ENCODE measurements around the gene TGFBI. TPM values are rescaled to one million over a fixed set of nuclear protein-coding genes. Genes with fewer than 3 reads are reported as not detected.

Gene TGFBI
- polyA plus RNA-seq: 10 to 100 TPM in 2 of 3 donors, 1 to 10 TPM in 1; 2.2 to 13.3 (median 10.9) TPM

GRCh38 chr5:136028782-136029742, at the start of gene TGFBI:
Gene TGFBI, plus strand, starts transcription at chr5:136028988. Its CDS starts 68 bp downstream, at chr5:136029056.
- Mint-ChIP-seq H3K36me3 (no peaks in the 10 kb centered on the region), H3K27me3 (ENCODE audit: low read depth in 3 of 3) (peaks cover 0 to 7% (median 4%) of the 10 kb centered on the region in 3 donors), H3K9me3 (no peaks in the 10 kb centered on the region), H3K27ac (no peak within 1 kb of the TSS), H3K4me3 (peak within 1 kb of the TSS in 1 of 5 donors; percentile 34), H3K4me1 (peaks cover under 1 to 1% of the 10 kb centered on the region in 2 donors)
- peak in 2 of 3 donors; percentile 5 to 7 for DNase-seq

- H3K4me1 Mint-ChIP-seq: no peaks in the 10 kb centered on the region
- H3K9me3 Mint-ChIP-seq: peaks cover 0 to 8% (median 0%) of the 10 kb centered on the region in 6 donors
- H3K27ac Mint-ChIP-seq: no peak overlapping the region
- H3K27me3 Mint-ChIP-seq (ENCODE audit: low read depth in 3 of 3): peaks cover 1 to 18% (median 9%) of the 10 kb centered on the region in 3 donors
- no peak for DNase-seq
- no peak overlapping the region for H3K4me3 Mint-ChIP-seq
- no peaks in the 10 kb centered on the region for H3K36me3 Mint-ChIP-seq
Observed at GRCh38 chr5:135978993-135979392, 49.8 kb upstream of the TGFBI start.

GRCh38 chr5:135979510-135979909, 49.3 kb upstream of the TGFBI start:
- Mint-ChIP-seq H3K4me1 (no peaks in the 10 kb centered on the region), H3K36me3 (no peaks in the 10 kb centered on the region), H3K4me3 (no peak overlapping the region), H3K27me3 (ENCODE audit: low read depth in 3 of 3) (peaks cover 1 to 18% (median 9%) of the 10 kb centered on the region in 3 donors), H3K27ac (no peak overlapping the region), H3K9me3 (peaks cover 0 to 8% (median 0%) of the 10 kb centered on the region in 6 donors)
- DNase-seq: no peak

- H3K27me3 Mint-ChIP-seq (ENCODE audit: low read depth in 3 of 3): peaks cover 1 to 15% (median 7%) of the 10 kb centered on the region in 3 donors
- no peaks in the 10 kb centered on the region for H3K4me1 Mint-ChIP-seq
- H3K36me3 Mint-ChIP-seq: no peaks in the 10 kb centered on the region
- no peak overlapping the region for H3K27ac Mint-ChIP-seq
- H3K4me3 Mint-ChIP-seq: no peak overlapping the region
- H3K9me3 Mint-ChIP-seq: peaks cover 0 to 8% (median 0%) of the 10 kb centered on the region in 6 donors
- no peak for DNase-seq
Observed at GRCh38 chr5:135980620-135981019, 48.2 kb upstream of the TGFBI start.

GRCh38 chr5:135985951-135986350, 42.8 kb upstream of the TGFBI start:
- Mint-ChIP-seq H3K9me3 (peaks cover 0 to 8% (median 0%) of the 10 kb centered on the region in 6 donors), H3K27ac (no peak overlapping the region), H3K4me3 (no peak overlapping the region), H3K4me1 (no peaks in the 10 kb centered on the region), H3K27me3 (ENCODE audit: low read depth in 3 of 3) (peaks cover 3 to 11% (median 8%) of the 10 kb centered on the region in 3 donors), H3K36me3 (no peaks in the 10 kb centered on the region)
- no peak for DNase-seq

GRCh38 chr5:135986401-135986800, 42.4 kb upstream of the TGFBI start:
- Mint-ChIP-seq H3K4me1 (no peaks in the 10 kb centered on the region), H3K4me3 (no peak overlapping the region), H3K27me3 (ENCODE audit: low read depth in 3 of 3) (peaks cover 3 to 11% (median 8%) of the 10 kb centered on the region in 3 donors), H3K9me3 (peaks cover 0 to 8% (median 0%) of the 10 kb centered on the region in 6 donors), H3K27ac (no peak overlapping the region), H3K36me3 (no peaks in the 10 kb centered on the region)
- DNase-seq: no peak

- Mint-ChIP-seq H3K4me1 (no peaks in the 10 kb centered on the region), H3K9me3 (peaks cover 0 to 4% (median 0%) of the 10 kb centered on the region in 6 donors), H3K27me3 (ENCODE audit: low read depth in 3 of 3) (peaks cover 3 to 11% (median 8%) of the 10 kb centered on the region in 3 donors), H3K4me3 (no peak overlapping the region), H3K36me3 (no peaks in the 10 kb centered on the region), H3K27ac (no peak overlapping the region)
- DNase-seq: no peak
Observed at GRCh38 chr5:135986891-135987401, 41.8 kb upstream of the TGFBI start.

GRCh38 chr5:135988546-135988945, 40.2 kb upstream of the TGFBI start:
- Mint-ChIP-seq H3K4me3 (no peak overlapping the region), H3K36me3 (no peaks in the 10 kb centered on the region), H3K4me1 (no peaks in the 10 kb centered on the region), H3K27me3 (ENCODE audit: low read depth in 3 of 3) (peaks cover 3 to 11% (median 8%) of the 10 kb centered on the region in 3 donors), H3K27ac (no peak overlapping the region), H3K9me3 (peaks cover 0 to 2% (median 0%) of the 10 kb centered on the region in 6 donors)
- no peak for DNase-seq

- no peak overlapping the region for H3K4me3 Mint-ChIP-seq
- H3K27me3 Mint-ChIP-seq (ENCODE audit: low read depth in 3 of 3): peaks cover 3 to 11% (median 10%) of the 10 kb centered on the region in 3 donors
- DNase-seq: no peak
- no peaks in the 10 kb centered on the region for H3K9me3 Mint-ChIP-seq
- no peak overlapping the region for H3K27ac Mint-ChIP-seq
- H3K36me3 Mint-ChIP-seq: no peaks in the 10 kb centered on the region
- no peaks in the 10 kb centered on the region for H3K4me1 Mint-ChIP-seq
Observed at GRCh38 chr5:135989686-135990085, 39.1 kb upstream of the TGFBI start.

GRCh38 chr5:135990528-135991255, 38.1 kb upstream of the TGFBI start:
- H3K4me3 Mint-ChIP-seq: no peak overlapping the region
- no peak overlapping the region for H3K27ac Mint-ChIP-seq
- peaks cover 3 to 10% (median 7%) of the 10 kb centered on the region in 3 donors for H3K27me3 Mint-ChIP-seq (ENCODE audit: low read depth in 3 of 3)
- H3K36me3 Mint-ChIP-seq: no peaks in the 10 kb centered on the region
- no peaks in the 10 kb centered on the region for H3K9me3 Mint-ChIP-seq
- H3K4me1 Mint-ChIP-seq: no peaks in the 10 kb centered on the region
- DNase-seq: no peak

GRCh38 chr5:135991429-135991828, 37.4 kb upstream of the TGFBI start:
- no peak overlapping the region for H3K27ac Mint-ChIP-seq
- no peaks in the 10 kb centered on the region for H3K9me3 Mint-ChIP-seq
- no peaks in the 10 kb centered on the region for H3K36me3 Mint-ChIP-seq
- DNase-seq: no peak
- H3K4me3 Mint-ChIP-seq: no peak overlapping the region
- H3K27me3 Mint-ChIP-seq (ENCODE audit: low read depth in 3 of 3): peaks cover under 1 to 11% (median 3%) of the 10 kb centered on the region in 3 donors
- H3K4me1 Mint-ChIP-seq: no peaks in the 10 kb centered on the region

- no peak for DNase-seq
- Mint-ChIP-seq H3K4me3 (no peak overlapping the region), H3K27ac (no peak overlapping the region), H3K36me3 (no peaks in the 10 kb centered on the region), H3K9me3 (no peaks in the 10 kb centered on the region), H3K4me1 (no peaks in the 10 kb centered on the region), H3K27me3 (ENCODE audit: low read depth in 3 of 3) (peaks cover 2 to 9% (median 2%) of the 10 kb centered on the region in 3 donors)
Observed at GRCh38 chr5:135993335-135993879, 35.4 kb upstream of the TGFBI start.

- DNase-seq: no peak
- H3K4me3 Mint-ChIP-seq: no peak overlapping the region
- H3K27ac Mint-ChIP-seq: no peak overlapping the region
- no peaks in the 10 kb centered on the region for H3K4me1 Mint-ChIP-seq
- no peaks in the 10 kb centered on the region for H3K9me3 Mint-ChIP-seq
- H3K27me3 Mint-ChIP-seq (ENCODE audit: low read depth in 3 of 3): peaks cover 2 to 9% (median 2%) of the 10 kb centered on the region in 3 donors
- H3K36me3 Mint-ChIP-seq: no peaks in the 10 kb centered on the region
Observed at GRCh38 chr5:135993880-135994636, 34.7 kb upstream of the TGFBI start.

All from immature natural killer cell (primary cell).